Endodermal cell (in vitro differentiated cells): ENCODE data around the gene ROBO4. TPM values are rescaled to one million over a fixed set of nuclear protein-coding genes. Genes with fewer than 3 reads are reported as not detected.

Source experiments
- DNase-seq: peaks from one replicate; pipeline ENCODE4 v3.0.0-alpha.2; 2017
- H3K27ac ChIP-seq: 2 replicates; pipeline ENCODE4 v1.5.1; 2013; ENCODE audit warnings: mild to moderate bottlenecking, low read depth, low read length, moderate library complexity
- H3K27me3 ChIP-seq: 2 replicates; pipeline ENCODE4 v1.6.1; 2013; ENCODE audit warnings: mild to moderate bottlenecking, low read length, moderate library complexity; ENCODE audit not compliant: insufficient read depth, control insufficient read depth, poor library complexity, severe bottlenecking
- H3K36me3 ChIP-seq: 2 replicates; pipeline ENCODE4 v1.7.0; 2013; ENCODE audit warnings: mild to moderate bottlenecking, low read length, moderate library complexity; ENCODE audit not compliant: control insufficient read depth, insufficient read depth
- H3K4me1 ChIP-seq: one replicate; pipeline ENCODE4 v1.7.0; 2013; ENCODE audit warnings: low read length; ENCODE audit not compliant: control insufficient read depth, insufficient read depth
- H3K4me3 ChIP-seq: 2 replicates; pipeline ENCODE4 v1.5.1; 2013; ENCODE audit warnings: mild to moderate bottlenecking, low read length, moderate library complexity
- H3K9ac ChIP-seq: 2 replicates; pipeline ENCODE4 v1.6.1; 2013; ENCODE audit warnings: mild to moderate bottlenecking, low read length, moderate library complexity; ENCODE audit not compliant: poor library complexity, severe bottlenecking; ENCODE audit errors: extremely low read depth
- H3K9me3 ChIP-seq: 2 replicates; pipeline ENCODE4 v1.6.1; 2013; ENCODE audit warnings: mild to moderate bottlenecking, low read length, moderate library complexity; ENCODE audit not compliant: control insufficient read depth
- H3K27ac Mint-ChIP-seq: 2 replicates; pipeline ENCODE4 v1.8.0; 2020; ENCODE audit warnings: mixed read lengths
- H3K27me3 Mint-ChIP-seq: 2 replicates; pipeline ENCODE4 v1.8.0; 2021; ENCODE audit warnings: mild to moderate bottlenecking, mixed read lengths; ENCODE audit not compliant: insufficient read depth
- H3K36me3 Mint-ChIP-seq: 2 replicates; pipeline ENCODE4 v1.8.0; 2020; ENCODE audit warnings: low read depth, mixed read lengths
- H3K4me1 Mint-ChIP-seq: 2 replicates; pipeline ENCODE4 v1.8.0; 2020; ENCODE audit warnings: mixed read lengths
- H3K4me3 Mint-ChIP-seq: 2 replicates; pipeline ENCODE4 v1.8.0; 2020; ENCODE audit warnings: mild to moderate bottlenecking, moderate library complexity, mixed read lengths
- H3K9me3 Mint-ChIP-seq: 2 replicates; pipeline ENCODE4 v1.8.0; 2020; ENCODE audit warnings: mild to moderate bottlenecking, mixed read lengths
- WGBS, 2 experiments: methylation state at CpG; one replicate each; pipeline versions ENCODE4 v1.1.5 to v1.1.7; 2013; ENCODE audit warnings: missing lambda C conversion rate in 2 of 2, mixed read lengths in 1 of 2; ENCODE audit not compliant: insufficient coverage in 1 of 2, insufficient read length in 1 of 2; 5-methylcytosine and 5-hydroxymethylcytosine counted together
- total RNA-seq, 2 donors: library from RNA; stranded (reverse); fragmentation: NEBNext Ultra II Directional in 1 of 2; extraction: Animal tissue kit (Norgen Biotek cat#: 25700) in 1 of 2; gene quantifications; 2 replicates in 1 of 2; 3 replicates in 1 of 2; pipeline ENCODE4 v1.2.1, GENCODE V29; 2021
- TF ChIP-seq, protein P1 (sequence below): fragments of 200-600 bp; sonication (generic); conservative IDR thresholded peaks from 2 replicates; pipeline ENCODE4 v1.5.0; 2021; ENCODE audit warnings: antibody characterized with exemption, mild to moderate bottlenecking

Gene ROBO4
- total RNA-seq, 2 donors from 2014 or later, result 0.59 TPM; not detected in 1

DNA sequence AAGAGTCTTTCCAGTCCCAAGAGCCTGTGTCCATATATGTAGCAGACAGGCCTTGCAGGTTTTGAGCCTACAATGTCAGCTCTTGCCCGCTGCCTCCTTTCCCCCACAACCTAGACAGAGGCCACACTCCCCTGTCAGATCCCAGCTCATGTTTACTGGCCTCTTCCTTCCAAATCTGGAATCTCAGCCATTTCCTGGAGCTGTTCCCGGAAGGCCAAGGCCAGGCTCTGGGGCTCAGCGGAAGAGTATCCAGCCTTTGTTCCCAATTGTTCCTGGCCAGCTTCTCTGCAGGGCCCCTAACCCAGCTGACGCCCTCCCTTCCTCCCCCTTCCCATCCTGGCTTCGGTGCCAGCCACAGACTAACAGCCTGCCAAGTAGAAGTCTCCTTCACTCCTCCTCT is 1.0 kb upstream of the ROBO4 start:
- H3K36me3 Mint-ChIP-seq, result no peaks in the 10 kb centered on the region
- peaks cover 53% of the 10 kb centered on the region for H3K27me3 Mint-ChIP-seq
- H3K4me1 Mint-ChIP-seq, result peaks cover 19% of the 10 kb centered on the region

GRCh38 chr11:124898263-124898680 is 607 bp upstream of the ROBO4 start:
- H3K36me3 ChIP-seq, result no peaks in the 10 kb centered on the region
- no peak overlapping the region for H3K27ac Mint-ChIP-seq
- TF ChIP-seq, protein P1, sequence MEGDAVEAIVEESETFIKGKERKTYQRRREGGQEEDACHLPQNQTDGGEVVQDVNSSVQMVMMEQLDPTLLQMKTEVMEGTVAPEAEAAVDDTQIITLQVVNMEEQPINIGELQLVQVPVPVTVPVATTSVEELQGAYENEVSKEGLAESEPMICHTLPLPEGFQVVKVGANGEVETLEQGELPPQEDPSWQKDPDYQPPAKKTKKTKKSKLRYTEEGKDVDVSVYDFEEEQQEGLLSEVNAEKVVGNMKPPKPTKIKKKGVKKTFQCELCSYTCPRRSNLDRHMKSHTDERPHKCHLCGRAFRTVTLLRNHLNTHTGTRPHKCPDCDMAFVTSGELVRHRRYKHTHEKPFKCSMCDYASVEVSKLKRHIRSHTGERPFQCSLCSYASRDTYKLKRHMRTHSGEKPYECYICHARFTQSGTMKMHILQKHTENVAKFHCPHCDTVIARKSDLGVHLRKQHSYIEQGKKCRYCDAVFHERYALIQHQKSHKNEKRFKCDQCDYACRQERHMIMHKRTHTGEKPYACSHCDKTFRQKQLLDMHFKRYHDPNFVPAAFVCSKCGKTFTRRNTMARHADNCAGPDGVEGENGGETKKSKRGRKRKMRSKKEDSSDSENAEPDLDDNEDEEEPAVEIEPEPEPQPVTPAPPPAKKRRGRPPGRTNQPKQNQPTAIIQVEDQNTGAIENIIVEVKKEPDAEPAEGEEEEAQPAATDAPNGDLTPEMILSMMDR, result peak; percentile 43
- no peak overlapping the region for H3K4me3 ChIP-seq
- DNase-seq, result peak; percentile 54
- no peaks in the 10 kb centered on the region for H3K36me3 Mint-ChIP-seq
- H3K27me3 Mint-ChIP-seq, result peaks cover 54% of the 10 kb centered on the region
- H3K4me3 Mint-ChIP-seq, result no peak overlapping the region
- H3K27ac ChIP-seq, result no peak overlapping the region
- peaks cover 37% of the 10 kb centered on the region for H3K27me3 ChIP-seq
- H3K9ac ChIP-seq, result no peak overlapping the region
- H3K4me1 Mint-ChIP-seq, result peaks cover 19% of the 10 kb centered on the region
- H3K9me3 ChIP-seq, result no peaks in the 10 kb centered on the region
- peaks cover 9% of the 10 kb centered on the region for H3K4me1 ChIP-seq
- WGBS, 2 experiments, result 93% methylated on average over 3 of the region's 3 CpGs; no CpG with 5 or more reads in 1 of the 2 experiments
- H3K9me3 Mint-ChIP-seq, result no peaks in the 10 kb centered on the region

More for the DNA sequence above, 1.0 kb upstream of the ROBO4 start:
- H3K36me3 ChIP-seq, result no peaks in the 10 kb centered on the region
- no peaks in the 10 kb centered on the region for H3K9me3 Mint-ChIP-seq
- DNase-seq, result peak; percentile 65
- H3K27me3 ChIP-seq, result peaks cover 41% of the 10 kb centered on the region
- H3K9ac ChIP-seq, result no peak overlapping the region
- no peak overlapping the region for H3K4me3 Mint-ChIP-seq
- no peaks in the 10 kb centered on the region for H3K9me3 ChIP-seq
- 65 to 84% methylated on average over 2 to 5 of the region's 5 CpGs for WGBS, 2 experiments
- H3K27ac Mint-ChIP-seq, result no peak overlapping the region
- H3K4me1 ChIP-seq, result peaks cover 9% of the 10 kb centered on the region
- no peak overlapping the region for H3K4me3 ChIP-seq
- TF ChIP-seq, protein P1, result no peak
- no peak overlapping the region for H3K27ac ChIP-seq

DNA sequence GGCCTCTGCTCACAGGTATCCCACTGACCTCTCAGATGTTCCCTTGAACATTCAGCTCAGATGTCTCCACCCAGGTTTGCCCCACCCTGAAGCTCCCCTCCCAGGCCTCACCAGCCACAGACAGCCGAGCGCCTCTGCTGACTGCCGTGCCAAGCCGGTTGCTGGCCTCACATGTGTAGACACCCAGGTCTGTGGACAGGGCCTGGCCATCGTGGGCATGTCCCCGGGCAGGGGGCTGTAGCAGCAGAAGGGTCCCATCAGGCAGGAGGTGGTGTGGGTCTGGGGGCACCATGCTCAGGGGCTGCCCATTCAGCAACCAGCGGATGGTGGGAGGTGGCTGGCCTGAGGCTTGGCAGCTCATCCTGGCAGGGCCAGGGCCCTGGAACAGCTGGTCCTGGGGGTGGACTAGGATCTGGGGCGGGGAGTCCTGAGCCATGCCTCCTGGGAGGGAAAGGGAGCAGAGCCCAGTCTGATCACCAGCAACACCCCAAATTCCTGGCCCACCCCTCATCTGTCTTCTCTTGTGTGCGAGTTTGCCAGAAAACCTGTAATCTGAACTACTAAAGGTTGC is 759 bp downstream of the ROBO4 start:
- no peaks in the 10 kb centered on the region for H3K9me3 ChIP-seq
- H3K4me1 Mint-ChIP-seq, result peaks cover 19% of the 10 kb centered on the region
- no peak for DNase-seq
- no peak overlapping the region for H3K27ac Mint-ChIP-seq
- WGBS, 2 experiments, result 94 to 97% methylated on average over 6 to 9 of the region's 9 CpGs
- H3K36me3 Mint-ChIP-seq, result no peaks in the 10 kb centered on the region
- TF ChIP-seq, protein P1, result no peak
- H3K27me3 ChIP-seq, result peaks cover 45% of the 10 kb centered on the region
- H3K9ac ChIP-seq, result no peak overlapping the region
- H3K4me1 ChIP-seq, result peaks cover 9% of the 10 kb centered on the region
- H3K27me3 Mint-ChIP-seq, result peaks cover 58% of the 10 kb centered on the region
- no peak overlapping the region for H3K4me3 Mint-ChIP-seq
- no peak overlapping the region for H3K27ac ChIP-seq
- H3K36me3 ChIP-seq, result no peaks in the 10 kb centered on the region
- H3K4me3 ChIP-seq, result no peak overlapping the region
- H3K9me3 Mint-ChIP-seq, result no peaks in the 10 kb centered on the region
